Measurements from ENCODE around the gene CSTF3.

CSTF3 gene

DNA sequence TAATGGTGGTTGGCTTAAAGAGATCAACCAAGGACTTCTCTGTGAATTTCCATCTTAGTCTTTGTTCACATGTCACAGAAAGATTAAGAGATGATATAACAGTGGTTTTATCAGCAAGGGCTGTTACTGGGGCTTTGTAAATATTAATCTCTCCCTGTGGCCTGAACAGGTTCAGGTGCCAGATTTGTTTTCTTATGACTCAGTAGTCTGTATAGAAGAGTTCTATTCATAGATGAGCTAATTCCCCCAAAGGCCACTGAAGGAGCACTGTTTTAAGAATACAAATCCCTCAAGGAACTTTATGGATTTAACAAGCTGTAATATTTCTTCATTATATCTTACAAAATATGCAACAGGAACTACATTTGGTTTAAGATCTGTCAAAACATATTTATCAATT is 71.5 kb downstream of the CSTF3 start:
- TF ChIP-seq TAF1 (IDR thresholded peaks at IDR 0.05; ENCODE audit: borderline replicate concordance, insufficient read depth, low read length): no peak
- TF ChIP-seq SIN3A (IDR thresholded peaks at IDR 0.05; ENCODE audit: borderline replicate concordance, insufficient read depth, low read length): no peak
- TF ChIP-seq FOXP2 (optimal IDR thresholded peaks at IDR 0.05; ENCODE audit: borderline replicate concordance, extremely low read depth, extremely low read length, insufficient read depth): no peak
- TF ChIP-seq POLR2AphosphoS5 (IDR thresholded peaks at IDR 0.05; ENCODE audit: low read depth, low read length): no peak
- TF ChIP-seq, protein P1, sequence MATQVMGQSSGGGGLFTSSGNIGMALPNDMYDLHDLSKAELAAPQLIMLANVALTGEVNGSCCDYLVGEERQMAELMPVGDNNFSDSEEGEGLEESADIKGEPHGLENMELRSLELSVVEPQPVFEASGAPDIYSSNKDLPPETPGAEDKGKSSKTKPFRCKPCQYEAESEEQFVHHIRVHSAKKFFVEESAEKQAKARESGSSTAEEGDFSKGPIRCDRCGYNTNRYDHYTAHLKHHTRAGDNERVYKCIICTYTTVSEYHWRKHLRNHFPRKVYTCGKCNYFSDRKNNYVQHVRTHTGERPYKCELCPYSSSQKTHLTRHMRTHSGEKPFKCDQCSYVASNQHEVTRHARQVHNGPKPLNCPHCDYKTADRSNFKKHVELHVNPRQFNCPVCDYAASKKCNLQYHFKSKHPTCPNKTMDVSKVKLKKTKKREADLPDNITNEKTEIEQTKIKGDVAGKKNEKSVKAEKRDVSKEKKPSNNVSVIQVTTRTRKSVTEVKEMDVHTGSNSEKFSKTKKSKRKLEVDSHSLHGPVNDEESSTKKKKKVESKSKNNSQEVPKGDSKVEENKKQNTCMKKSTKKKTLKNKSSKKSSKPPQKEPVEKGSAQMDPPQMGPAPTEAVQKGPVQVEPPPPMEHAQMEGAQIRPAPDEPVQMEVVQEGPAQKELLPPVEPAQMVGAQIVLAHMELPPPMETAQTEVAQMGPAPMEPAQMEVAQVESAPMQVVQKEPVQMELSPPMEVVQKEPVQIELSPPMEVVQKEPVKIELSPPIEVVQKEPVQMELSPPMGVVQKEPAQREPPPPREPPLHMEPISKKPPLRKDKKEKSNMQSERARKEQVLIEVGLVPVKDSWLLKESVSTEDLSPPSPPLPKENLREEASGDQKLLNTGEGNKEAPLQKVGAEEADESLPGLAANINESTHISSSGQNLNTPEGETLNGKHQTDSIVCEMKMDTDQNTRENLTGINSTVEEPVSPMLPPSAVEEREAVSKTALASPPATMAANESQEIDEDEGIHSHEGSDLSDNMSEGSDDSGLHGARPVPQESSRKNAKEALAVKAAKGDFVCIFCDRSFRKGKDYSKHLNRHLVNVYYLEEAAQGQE (IDR thresholded peaks at IDR 0.05; ENCODE audit: insufficient read depth in 1 of 2, low read depth in 2 of 2, low read length in 2 of 2): no peak

GRCh38 chr11:33086017-33086416 is 75.3 kb downstream of the CSTF3 start:
- no peak for TF ChIP-seq TAF1 (IDR thresholded peaks at IDR 0.05; ENCODE audit: borderline replicate concordance, insufficient read depth, low read length)
- TF ChIP-seq POLR2AphosphoS5 (IDR thresholded peaks at IDR 0.05; ENCODE audit: low read depth, low read length): no peak
- TF ChIP-seq FOXP2 (optimal IDR thresholded peaks at IDR 0.05; ENCODE audit: borderline replicate concordance, extremely low read depth, extremely low read length, insufficient read depth): no peak
- no peak for TF ChIP-seq SIN3A (IDR thresholded peaks at IDR 0.05; ENCODE audit: borderline replicate concordance, insufficient read depth, low read length)
- TF ChIP-seq, protein P1 (IDR thresholded peaks at IDR 0.05; ENCODE audit: insufficient read depth in 1 of 2, low read depth in 2 of 2, low read length in 2 of 2): no peak

- TF ChIP-seq FOXP2 (optimal IDR thresholded peaks at IDR 0.05; ENCODE audit: borderline replicate concordance, extremely low read depth, extremely low read length, insufficient read depth): no peak
- TF ChIP-seq, protein P1 (IDR thresholded peaks at IDR 0.05; ENCODE audit: insufficient read depth in 1 of 2, low read depth in 2 of 2, low read length in 2 of 2): no peak
- no peak for TF ChIP-seq TAF1 (IDR thresholded peaks at IDR 0.05; ENCODE audit: borderline replicate concordance, insufficient read depth, low read length)
- no peak for TF ChIP-seq SIN3A (IDR thresholded peaks at IDR 0.05; ENCODE audit: borderline replicate concordance, insufficient read depth, low read length)
- TF ChIP-seq POLR2AphosphoS5 (IDR thresholded peaks at IDR 0.05; ENCODE audit: low read depth, low read length): no peak
These were observed 77.4 kb downstream of the CSTF3 start for GRCh38 chr11:33083918-33084317.

- TF ChIP-seq TAF1 (IDR thresholded peaks at IDR 0.05; ENCODE audit: borderline replicate concordance, insufficient read depth, low read length): no peak
- no peak for TF ChIP-seq FOXP2 (optimal IDR thresholded peaks at IDR 0.05; ENCODE audit: borderline replicate concordance, extremely low read depth, extremely low read length, insufficient read depth)
- TF ChIP-seq POLR2AphosphoS5 (IDR thresholded peaks at IDR 0.05; ENCODE audit: low read depth, low read length): no peak
- no peak for TF ChIP-seq SIN3A (IDR thresholded peaks at IDR 0.05; ENCODE audit: borderline replicate concordance, insufficient read depth, low read length)
- TF ChIP-seq, protein P1 (IDR thresholded peaks at IDR 0.05; ENCODE audit: insufficient read depth in 1 of 2, low read depth in 2 of 2, low read length in 2 of 2): no peak
These were observed 88.8 kb downstream of the CSTF3 start for GRCh38 chr11:33072465-33072864.

Measured in PFSK-1 (cell line).